KBM-7 (cell line): ENCODE measurements around the gene KCNQ1.

Experiments used
- DNase-seq: peaks from one replicate; pipeline ENCODE4 v3.0.0-alpha.2; 2015
- in situ Hi-C: fragments of 300-500 bp; cut with MboI; formaldehyde crosslinking; loops from 2 replicates; pipeline ENCODE4 v1.14.3; 2020; ENCODE audit warnings: low sequenced_read_pairs, low pct_unique_long_range_greater_than_20kb, mixed read lengths

Gene KCNQ1

DNA sequence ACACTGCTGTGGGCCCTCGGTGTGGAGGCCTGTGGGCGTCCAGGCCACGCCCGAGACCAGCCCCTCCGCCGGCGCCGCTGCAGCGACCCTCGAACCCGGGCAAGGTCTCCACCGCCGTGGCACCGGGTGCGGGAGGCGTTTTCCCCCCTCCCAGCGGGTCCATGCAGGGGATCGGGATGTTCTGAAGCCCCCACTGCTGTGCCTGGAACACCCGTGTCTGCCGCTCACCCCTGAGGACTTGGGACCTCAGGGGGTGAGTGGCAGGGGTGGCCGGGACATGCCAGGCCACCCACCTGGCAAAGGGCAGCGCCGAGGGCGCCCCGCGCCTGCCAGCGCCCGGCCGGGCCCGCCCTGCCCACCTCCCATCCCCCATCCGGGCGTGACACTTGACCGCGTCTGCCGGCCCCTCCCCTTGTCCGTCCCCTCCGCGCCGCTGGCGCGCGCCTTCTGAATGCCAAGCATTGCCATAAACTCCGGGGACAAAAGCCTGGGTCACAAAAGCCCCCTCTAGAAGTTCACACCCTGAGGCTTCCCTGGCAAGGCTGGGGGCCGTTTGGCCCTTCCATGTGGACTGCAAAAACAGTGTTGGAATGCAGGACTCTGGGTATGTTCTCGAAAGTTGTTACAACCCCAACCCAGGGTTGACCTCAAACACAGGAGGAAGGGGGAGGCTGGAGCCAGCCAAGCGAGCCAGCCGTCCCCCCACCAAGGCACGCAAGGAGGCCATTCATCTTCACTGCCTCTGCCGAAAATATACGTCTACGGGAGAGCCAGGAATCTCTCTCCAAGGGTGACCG is 255.8 kb downstream of the KCNQ1 start:
- DNase-seq, result no peak
- in situ Hi-C loops, result no loop called here

GRCh38 chr11:2701230-2701629 is 256.4 kb downstream of the KCNQ1 start:
- no peak for DNase-seq
- in situ Hi-C loops, result no loop called here

DNA sequence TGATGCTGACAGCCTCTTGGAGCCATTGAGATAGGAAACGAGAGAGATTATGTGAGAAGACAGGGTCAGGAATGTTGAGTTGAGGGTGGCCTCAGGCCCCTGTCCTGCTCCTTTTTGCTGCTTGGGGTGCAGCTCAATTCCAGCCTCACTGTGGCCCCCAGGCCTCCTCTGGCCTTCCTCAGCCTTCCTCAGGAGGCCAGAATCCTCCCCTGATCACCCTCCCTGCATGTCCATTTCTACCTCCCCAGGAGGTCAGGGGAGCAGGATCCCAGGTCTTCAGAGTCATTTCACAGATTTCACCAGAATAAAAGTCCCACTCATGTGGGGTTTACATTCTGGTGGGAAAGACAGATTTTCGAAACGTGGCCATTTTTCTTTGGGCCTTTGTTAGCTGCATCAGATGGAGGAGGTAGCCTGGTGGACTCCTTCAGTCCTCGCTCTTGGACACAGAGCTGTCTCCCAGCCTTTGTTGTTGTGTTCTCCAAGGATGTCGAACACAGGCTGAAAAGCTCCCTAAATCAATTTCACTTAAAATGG is 257.2 kb downstream of the KCNQ1 start:
- DNase-seq, result no peak
- in situ Hi-C loops, result no loop called here

DNA sequence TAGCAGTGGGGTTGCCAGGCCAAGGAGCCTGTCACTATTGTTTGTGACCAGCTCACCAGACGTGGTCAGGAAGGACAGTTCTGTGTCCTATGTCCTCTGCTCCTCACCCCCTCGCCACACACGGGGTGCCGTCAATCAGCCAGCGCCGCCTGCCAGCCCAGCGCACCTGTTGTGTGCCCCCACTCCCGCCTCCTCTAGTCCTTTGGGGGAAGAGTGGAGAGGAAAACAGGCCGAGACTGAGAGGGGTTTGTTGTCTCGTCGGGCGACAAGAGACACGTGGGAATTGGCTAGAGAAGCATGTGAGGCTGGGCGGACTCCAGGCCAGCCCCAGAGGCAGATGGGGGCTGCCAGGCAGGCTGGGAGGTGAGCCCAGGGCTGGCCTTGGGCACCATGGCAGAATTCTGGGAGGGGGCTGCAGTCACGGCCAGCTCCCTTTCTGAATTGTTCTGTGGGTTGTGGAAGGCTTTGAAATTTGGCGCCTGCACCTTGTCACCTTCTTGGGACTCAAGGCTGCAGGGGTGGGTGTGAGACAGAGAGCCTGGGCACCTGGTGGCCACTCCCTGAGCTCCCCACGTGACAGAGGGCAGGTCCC is 258.1 kb downstream of the KCNQ1 start:
- in situ Hi-C loops, result no loop called here

DNA sequence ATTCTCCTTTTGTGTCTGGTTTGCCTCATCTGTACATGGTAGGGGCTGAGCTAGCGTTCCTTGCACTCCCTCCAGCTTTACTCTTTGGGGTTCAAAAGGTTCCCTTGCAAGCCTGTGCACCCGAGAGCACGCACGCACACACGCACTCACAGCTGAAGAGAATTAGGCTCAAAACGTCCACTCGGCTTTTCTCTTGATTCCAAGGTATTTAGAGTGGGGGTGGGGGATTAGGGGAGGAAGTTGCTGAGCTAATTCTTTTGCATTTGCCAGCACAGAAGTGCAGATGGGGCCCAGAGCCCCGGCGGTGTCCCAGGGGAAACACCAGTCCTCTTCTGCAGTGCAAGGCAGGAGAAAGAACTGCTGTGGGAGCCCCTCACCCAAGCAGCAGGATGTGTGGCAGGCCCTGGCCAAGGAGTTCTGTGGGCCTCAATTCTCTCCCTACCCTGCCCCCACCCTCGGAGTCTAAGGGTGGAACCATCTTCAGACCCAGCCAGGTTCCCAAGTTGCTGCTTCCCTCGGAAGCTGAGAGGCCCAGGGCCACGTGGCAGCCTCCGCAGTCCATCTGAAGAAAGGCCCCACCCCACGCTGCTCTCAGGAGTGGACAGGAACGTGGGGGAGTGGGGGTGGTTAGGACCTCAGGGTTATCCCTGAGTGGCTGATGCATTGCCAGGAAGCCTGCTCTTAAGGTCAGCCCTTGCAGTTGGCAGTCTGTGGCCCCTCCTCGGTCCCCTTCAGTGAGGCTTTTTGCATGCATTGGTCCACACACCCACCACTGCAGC is 258.7 kb downstream of the KCNQ1 start:
- in situ Hi-C loops, result no loop called here
- DNase-seq, result peak; percentile 8

More for the DNA sequence above, 258.1 kb downstream of the KCNQ1 start:
- no peak for DNase-seq

GRCh38 chr11:2704356-2704755 is 259.5 kb downstream of the KCNQ1 start:
- no peak for DNase-seq
- in situ Hi-C loops, result no loop called here

GRCh38 chr11:2704896-2705606 is 260.2 kb downstream of the KCNQ1 start:
- DNase-seq, result no peak
- in situ Hi-C loops, result no loop called here

DNA sequence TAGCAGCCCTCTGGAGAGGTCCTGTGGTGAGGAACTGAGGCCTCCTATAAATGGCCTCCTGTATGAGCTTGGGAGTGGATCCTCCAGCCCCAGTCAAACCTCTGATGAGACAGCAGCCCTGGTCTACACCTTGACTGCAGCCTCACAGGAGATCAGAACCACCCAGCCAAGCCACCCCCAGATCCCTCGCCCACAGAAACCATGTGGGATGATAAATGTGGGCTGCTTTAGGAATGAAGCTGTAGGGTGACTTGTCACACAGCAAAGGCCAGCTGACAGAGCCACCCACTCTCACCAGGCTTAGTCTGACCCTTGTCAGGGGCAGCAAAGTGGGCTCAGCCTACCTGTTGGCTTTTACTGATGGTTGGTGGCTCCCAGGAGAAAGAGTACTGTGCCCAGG is 261.5 kb downstream of the KCNQ1 start:
- no peak for DNase-seq
- in situ Hi-C loops, result no loop called here

DNA sequence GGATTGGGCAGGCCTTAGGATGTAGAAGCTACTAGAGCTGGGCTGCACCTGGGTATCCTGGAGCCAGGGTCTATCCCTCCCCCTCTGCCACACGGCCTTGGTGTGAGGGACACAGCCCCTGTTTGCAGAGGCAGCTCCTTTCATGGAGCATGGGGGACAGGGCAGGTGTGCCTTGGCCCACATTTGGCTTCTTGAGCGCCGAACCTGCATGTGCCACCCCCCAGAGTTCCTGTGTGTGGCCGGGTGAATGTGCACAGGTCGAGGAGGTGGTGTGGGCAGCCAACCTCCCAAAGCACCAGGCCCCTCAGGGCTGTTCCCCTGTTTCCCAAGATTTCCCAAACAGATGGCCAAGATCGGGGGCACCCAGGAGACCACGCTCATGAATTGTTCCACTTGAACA is 262.9 kb downstream of the KCNQ1 start:
- in situ Hi-C loops, result no loop called here
- DNase-seq, result no peak

DNA sequence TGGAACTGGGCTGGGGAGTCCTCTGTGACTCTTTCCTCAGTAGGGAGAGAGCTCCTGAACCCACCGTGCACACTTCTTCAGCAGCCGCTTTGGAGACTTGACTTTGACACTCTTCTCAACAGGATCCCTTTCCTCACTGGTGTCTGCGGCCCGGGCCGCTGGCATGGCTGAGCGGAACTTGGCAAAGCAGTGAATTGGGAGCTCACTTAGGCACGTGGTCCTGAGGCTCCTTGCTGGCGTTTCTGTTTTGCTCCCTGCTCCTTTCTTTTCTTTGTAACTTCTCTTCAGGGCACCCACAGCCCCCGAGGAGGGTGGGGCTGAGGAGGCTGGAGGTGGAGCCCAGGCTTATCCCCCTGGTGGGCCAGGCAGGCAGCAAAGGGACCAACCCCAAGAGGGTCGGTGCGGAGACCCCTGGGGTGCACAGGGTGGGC is 263.4 kb downstream of the KCNQ1 start:
- no peak for DNase-seq
- in situ Hi-C loops, result no loop called here

- in situ Hi-C loops, result no loop called here
- DNase-seq, result no peak
Measured at GRCh38 chr11:2708757-2709281, 264.0 kb downstream of the KCNQ1 start.

- in situ Hi-C loops, result no loop called here
- DNase-seq, result peak; percentile 47
Measured at GRCh38 chr11:2709429-2709828, 264.6 kb downstream of the KCNQ1 start.

GRCh38 chr11:2711161-2711560 is 266.4 kb downstream of the KCNQ1 start:
- in situ Hi-C loops, result no loop called here
- no peak for DNase-seq

DNA sequence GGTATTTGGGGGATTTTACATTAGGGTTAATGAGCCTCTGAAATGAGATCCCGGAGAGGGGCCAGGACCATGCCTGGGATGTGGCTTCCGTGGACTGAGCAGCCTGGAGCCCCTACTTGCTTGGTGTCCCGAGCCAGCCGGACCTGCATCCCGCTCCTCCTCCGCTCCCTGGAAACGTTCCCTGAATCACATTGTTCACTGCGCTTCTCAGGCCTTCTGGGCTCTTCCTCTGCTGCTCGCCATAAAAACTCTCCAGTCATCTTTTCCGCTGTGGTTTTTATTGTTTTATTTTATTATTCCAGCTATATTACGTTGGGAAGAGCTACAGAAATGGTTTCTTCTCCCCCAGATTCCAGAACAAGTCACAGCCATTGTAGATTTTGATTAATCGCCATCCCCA is 268.3 kb downstream of the KCNQ1 start:
- DNase-seq, result no peak
- in situ Hi-C loops, result no loop called here

GRCh38 chr11:2713661-2714462 is 269.1 kb downstream of the KCNQ1 start:
- DNase-seq, result no peak
- in situ Hi-C loops, result no loop called here

- DNase-seq, result no peak
Measured at GRCh38 chr11:2714463-2714800, 269.6 kb downstream of the KCNQ1 start.

DNA sequence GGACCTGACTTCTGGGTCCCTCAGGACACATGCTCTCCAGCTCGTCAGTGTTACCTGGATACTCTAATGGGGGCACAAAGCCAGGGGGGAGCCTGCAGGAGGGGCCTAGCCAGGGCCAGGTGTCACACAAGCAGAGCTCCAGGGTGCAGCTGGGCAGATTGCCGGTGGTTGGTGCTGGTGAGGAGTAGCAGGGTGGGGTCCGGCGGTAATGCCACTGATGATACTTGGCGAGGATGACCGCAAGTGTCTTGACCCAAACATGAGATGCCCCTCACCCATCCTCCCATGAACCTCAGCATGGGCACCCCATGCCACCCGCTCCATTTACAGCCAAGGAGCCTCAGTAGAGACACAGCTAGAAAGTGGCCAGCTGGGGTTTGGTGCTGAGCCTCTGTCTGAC is 270.1 kb downstream of the KCNQ1 start:
- DNase-seq, result no peak
- in situ Hi-C loops, result no loop called here

More at GRCh38 chr11:2714463-2714800, 269.6 kb downstream of the KCNQ1 start:
- in situ Hi-C loops, result no loop called here

- no peak for DNase-seq
- in situ Hi-C loops, result no loop called here
Measured at GRCh38 chr11:2715716-2716350, 271.0 kb downstream of the KCNQ1 start.
